Keratinocyte (primary cell): ENCODE measurements around the gene SLC6A17. TPM values are rescaled to one million over a fixed set of nuclear protein-coding genes. Genes with fewer than 3 reads are reported as not detected.

Experiments used
- DNase-seq: peaks from one replicate; pipeline ENCODE4 v3.0.0-alpha.2; 2011; ENCODE audit warnings: low read depth, missing footprints, low spot score
- FAIRE-seq: peaks from 2 replicates; lab custom pipeline; 2011; peaks lifted over from hg19 to GRCh38; lab: Jason Lieb, UNC
- H2AFZ ChIP-seq: 2 replicates; pipeline ENCODE4 v1.6.0; 2012; ENCODE audit warnings: low read length, control low read depth, inconsistent platforms; ENCODE audit not compliant: control insufficient read depth
- H3K27ac ChIP-seq: 2 replicates; pipeline ENCODE4 v1.5.1; 2011; ENCODE audit warnings: low read length; ENCODE audit not compliant: control insufficient read depth, insufficient read depth
- H3K27me3 ChIP-seq: 3 replicates; pipeline ENCODE4 v1.6.0; 2011; ENCODE audit warnings: low read length; ENCODE audit not compliant: control insufficient read depth, insufficient read depth; ENCODE audit errors: extremely low read depth
- H3K36me3 ChIP-seq, 2 experiments: 2 replicates in 1 of 2; 3 replicates in 1 of 2; pipeline ENCODE4 v1.5.1; 2011; ENCODE audit warnings: low read length in 2 of 2, mild to moderate bottlenecking in 1 of 2; ENCODE audit not compliant: control insufficient read depth in 2 of 2, insufficient read depth in 2 of 2; ENCODE audit errors: extremely low read depth in 1 of 2
- H3K4me1 ChIP-seq: 3 replicates; pipeline ENCODE4 v1.5.1; 2011; ENCODE audit warnings: low read length; ENCODE audit not compliant: control insufficient read depth, insufficient read depth; ENCODE audit errors: extremely low read depth
- H3K4me2 ChIP-seq: 3 replicates; pipeline ENCODE4 v1.6.0; 2011; ENCODE audit warnings: low read depth, low read length; ENCODE audit not compliant: control insufficient read depth, insufficient read depth; ENCODE audit errors: extremely low read depth
- H3K4me3 ChIP-seq, 3 experiments: fragments of 200-600 bp in 1 of 3; sonication (generic) in 1 of 3; 2 replicates in 2 of 3; 3 replicates in 1 of 3; pipeline ENCODE4 v1.5.1; 2011 to 2016; ENCODE audit warnings: low read length in 3 of 3, mild to moderate bottlenecking in 3 of 3, control low read depth in 2 of 3, inconsistent platforms in 1 of 3, low read depth in 1 of 3, mixed read lengths in 1 of 3, mixed run types in 1 of 3, moderate library complexity in 1 of 3; ENCODE audit not compliant: control insufficient read depth in 2 of 3, insufficient read depth in 2 of 3; ENCODE audit errors: extremely low read depth in 1 of 3
- H3K79me2 ChIP-seq: 2 replicates; pipeline ENCODE4 v1.6.0; 2012; ENCODE audit warnings: low read length; ENCODE audit not compliant: control insufficient read depth, insufficient read depth
- H3K9ac ChIP-seq: 3 replicates; pipeline ENCODE4 v1.6.0; 2011; ENCODE audit warnings: low read length; ENCODE audit not compliant: control insufficient read depth, insufficient read depth; ENCODE audit errors: extremely low read depth
- H3K9me1 ChIP-seq: 3 replicates; pipeline ENCODE4 v1.6.0; 2011; ENCODE audit warnings: low read length; ENCODE audit not compliant: control insufficient read depth, insufficient read depth; ENCODE audit errors: extremely low read depth
- H3K9me3 ChIP-seq: 2 replicates; pipeline ENCODE4 v1.5.1; 2012; ENCODE audit warnings: low read depth, low read length; ENCODE audit not compliant: control insufficient read depth
- H4K20me1 ChIP-seq: 3 replicates; pipeline ENCODE4 v1.6.0; 2011; ENCODE audit warnings: low read length; ENCODE audit not compliant: control insufficient read depth, insufficient read depth; ENCODE audit errors: extremely low read depth
- EZH2 ChIP-seq: IDR thresholded peaks from one replicate; pipeline ENCODE4 v1.6.1; 2012; ENCODE audit warnings: inconsistent platforms, mild to moderate bottlenecking, low read length, moderate library complexity
- dilution Hi-C: fragments of 300-500 bp; cut with MboI; formaldehyde crosslinking; loops from one replicate; pipeline ENCODE4 v1.7.0; 2020; ENCODE audit warnings: low sequenced_read_pairs; ENCODE audit not compliant: extremely low pct_ligation_motif_present
- polyA plus RNA-seq, 5 experiments: library from polyadenylated mRNA; depleted of rRNA in 3 of 5; stranded (reverse) in 3 of 5; stranded (forward) in 1 of 5; unstranded in 1 of 5; fragments of >200 nt; gene quantifications; 1 replicate in 1 of 5; 2 replicates in 3 of 5; 3 replicates in 1 of 5; pipeline versions ENCODE4 v1.2.1 to v1.2.3, GENCODE V29; 2011 to 2012; ENCODE audit warnings: missing spikeins in 2 of 5, low read depth in 1 of 5, low replicate concordance in 1 of 5
- TF ChIP-seq, protein P1 (sequence below), 3 experiments: IDR thresholded peaks in 1 of 3; conservative IDR thresholded peaks in 1 of 3; optimal IDR thresholded peaks in 1 of 3; 2 replicates in 2 of 3; 3 replicates in 1 of 3; pipeline versions ENCODE3 to v1.5.1; 2011; ENCODE audit warnings: low read length in 3 of 3, mild to moderate bottlenecking in 3 of 3, moderate library complexity in 2 of 3, control low read depth in 1 of 3, inconsistent platforms in 1 of 3; ENCODE audit not compliant: insufficient read depth in 2 of 3; ENCODE audit errors: extremely low read depth in 1 of 3

The SLC6A17 gene
- polyA plus RNA-seq, 1 donor (not counting 4 experiments of a cell fraction or from before 2014, with no cell fraction given), result 0.25 TPM

DNA sequence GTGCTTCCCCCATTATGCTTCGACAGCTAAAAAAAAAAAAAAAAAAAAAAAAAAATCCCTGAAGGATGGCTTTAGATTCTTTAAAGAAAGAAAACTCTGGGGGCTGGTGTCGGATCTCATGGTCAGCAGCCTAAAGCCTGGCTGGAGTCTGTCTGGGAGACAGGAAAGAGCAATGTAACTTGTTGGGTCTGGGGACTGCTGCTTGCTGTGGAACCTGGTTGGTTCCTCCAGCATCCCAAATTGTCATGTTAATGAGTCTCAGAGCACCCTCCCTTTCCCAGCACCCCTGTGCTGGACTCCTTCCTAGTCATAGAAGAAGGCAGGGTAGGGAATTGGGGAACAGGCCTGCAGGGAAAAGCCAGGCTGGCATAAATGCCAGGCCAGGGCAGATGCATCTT, 62.8 kb downstream of the SLC6A17 start:
- Histone ChIP-seq H3K9me1 (no peaks in the 10 kb centered on the region), H2AFZ (no peak overlapping the region), H3K4me2 (no peak overlapping the region), H3K27ac (no peak overlapping the region), H3K79me2 (no peaks in the 10 kb centered on the region), H3K9ac (no peak overlapping the region), H3K9me3 (no peaks in the 10 kb centered on the region), H3K4me3 (no peak overlapping the region), H3K4me1 (peaks cover 10% of the 10 kb centered on the region), H4K20me1 (no peaks in the 10 kb centered on the region), H3K36me3 (no peaks in the 10 kb centered on the region), H3K27me3 (no peaks in the 10 kb centered on the region)
- TF ChIP-seq, protein P1, sequence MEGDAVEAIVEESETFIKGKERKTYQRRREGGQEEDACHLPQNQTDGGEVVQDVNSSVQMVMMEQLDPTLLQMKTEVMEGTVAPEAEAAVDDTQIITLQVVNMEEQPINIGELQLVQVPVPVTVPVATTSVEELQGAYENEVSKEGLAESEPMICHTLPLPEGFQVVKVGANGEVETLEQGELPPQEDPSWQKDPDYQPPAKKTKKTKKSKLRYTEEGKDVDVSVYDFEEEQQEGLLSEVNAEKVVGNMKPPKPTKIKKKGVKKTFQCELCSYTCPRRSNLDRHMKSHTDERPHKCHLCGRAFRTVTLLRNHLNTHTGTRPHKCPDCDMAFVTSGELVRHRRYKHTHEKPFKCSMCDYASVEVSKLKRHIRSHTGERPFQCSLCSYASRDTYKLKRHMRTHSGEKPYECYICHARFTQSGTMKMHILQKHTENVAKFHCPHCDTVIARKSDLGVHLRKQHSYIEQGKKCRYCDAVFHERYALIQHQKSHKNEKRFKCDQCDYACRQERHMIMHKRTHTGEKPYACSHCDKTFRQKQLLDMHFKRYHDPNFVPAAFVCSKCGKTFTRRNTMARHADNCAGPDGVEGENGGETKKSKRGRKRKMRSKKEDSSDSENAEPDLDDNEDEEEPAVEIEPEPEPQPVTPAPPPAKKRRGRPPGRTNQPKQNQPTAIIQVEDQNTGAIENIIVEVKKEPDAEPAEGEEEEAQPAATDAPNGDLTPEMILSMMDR (optimal IDR thresholded peaks at IDR 0.05 in 1 of 3, IDR thresholded peaks at IDR 0.05 in 1 of 3, conservative IDR thresholded peaks at IDR 0.05 in 1 of 3; ENCODE audit: extremely low read depth in 1 of 3, insufficient read depth in 2 of 3, low read length in 3 of 3), result no peak
- TF ChIP-seq EZH2, result no peak
- no peak for FAIRE-seq
- DNase-seq, result no peak
- dilution Hi-C loops, result no loop called here

DNA sequence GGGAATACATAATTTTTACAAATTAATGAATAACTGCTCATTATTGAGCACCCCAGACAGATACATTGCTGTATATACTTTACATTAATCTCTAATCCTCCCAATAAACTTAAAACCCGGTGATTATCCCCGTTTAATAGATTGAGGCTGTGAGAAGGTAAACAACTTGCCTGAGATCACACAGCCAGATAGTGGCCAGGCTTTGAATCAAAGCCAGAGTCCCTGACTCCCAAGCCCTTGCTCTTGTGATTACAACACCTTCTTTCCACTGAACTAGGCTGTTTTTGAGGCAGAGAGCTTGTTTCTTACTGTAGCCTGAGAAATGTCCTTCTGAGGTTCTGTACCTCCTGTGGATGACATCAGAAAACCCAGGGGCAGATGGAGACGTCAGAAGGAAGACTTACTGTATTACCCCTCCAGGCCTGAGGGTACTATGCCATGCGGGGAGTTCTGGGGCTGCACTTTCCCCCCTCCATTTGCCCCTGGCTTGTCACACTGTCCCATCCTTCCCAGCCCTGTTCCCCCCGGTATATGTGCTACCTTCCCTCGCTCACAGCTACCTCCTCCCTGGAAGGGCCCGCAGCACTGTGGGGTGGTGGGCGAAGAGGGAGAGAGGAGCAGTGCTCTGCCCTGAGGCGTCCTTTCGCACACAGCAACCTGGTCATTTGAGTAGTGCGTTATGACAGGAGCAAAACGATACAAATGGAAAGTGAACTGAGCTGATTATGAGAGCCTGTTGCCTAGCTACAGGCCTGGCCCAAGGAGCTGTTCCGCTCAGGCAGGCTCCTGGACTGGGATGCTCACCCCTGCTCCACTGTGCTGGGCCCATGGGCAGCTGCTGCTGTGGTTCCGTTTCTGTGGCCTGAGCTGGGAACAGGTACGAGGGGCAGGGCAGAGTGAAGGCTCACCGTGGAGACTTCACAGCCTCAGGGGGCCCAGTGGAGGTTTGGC, 64.4 kb downstream of the SLC6A17 start:
- H3K27ac ChIP-seq, result no peak overlapping the region
- no peaks in the 10 kb centered on the region for H3K79me2 ChIP-seq
- H3K9ac ChIP-seq, result no peak overlapping the region
- H3K4me3 ChIP-seq, result no peak overlapping the region
- dilution Hi-C loops, result no loop called here
- no peak overlapping the region for H3K4me2 ChIP-seq
- peaks cover 7% of the 10 kb centered on the region for H3K4me1 ChIP-seq
- no peaks in the 10 kb centered on the region for H3K36me3 ChIP-seq
- H3K27me3 ChIP-seq, result no peaks in the 10 kb centered on the region
- FAIRE-seq (no peak), DNase-seq (no peak)
- H2AFZ ChIP-seq, result no peak overlapping the region
- no peaks in the 10 kb centered on the region for H4K20me1 ChIP-seq
- H3K9me3 ChIP-seq, result no peaks in the 10 kb centered on the region
- TF ChIP-seq, protein P1 (optimal IDR thresholded peaks at IDR 0.05 in 1 of 3, IDR thresholded peaks at IDR 0.05 in 1 of 3, conservative IDR thresholded peaks at IDR 0.05 in 1 of 3; ENCODE audit: extremely low read depth in 1 of 3, insufficient read depth in 2 of 3, low read length in 3 of 3), result no peak
- no peaks in the 10 kb centered on the region for H3K9me1 ChIP-seq
